WERI-Rb-1 (cell line): ENCODE results near the gene PLEKHJ1.

ENCODE experiments used
- DNase-seq: peaks from one replicate; pipeline ENCODE4 v3.0.0-alpha.2; 2020
- H3K27ac ChIP-seq: fragments of 250-450 bp; sonication (Bioruptor Pico); 2 replicates; pipeline ENCODE4 v1.5.1; 2020; ENCODE audit warnings: mild to moderate bottlenecking, moderate library complexity
- H3K27me3 ChIP-seq: fragments of 250-450 bp; sonication (Bioruptor Pico); 2 replicates; pipeline ENCODE4 v1.5.1; 2021; ENCODE audit warnings: mild to moderate bottlenecking, low read depth, moderate library complexity; ENCODE audit not compliant: insufficient read depth, severe bottlenecking
- H3K36me3 ChIP-seq: fragments of 250-450 bp; sonication (Bioruptor Pico); 2 replicates; pipeline ENCODE4 v1.5.1; 2020; ENCODE audit warnings: mild to moderate bottlenecking, moderate library complexity
- H3K4me3 ChIP-seq: 2 replicates; pipeline ENCODE4 v1.5.1; 2011; ENCODE audit warnings: low read depth, mild to moderate bottlenecking, control low read depth, low read length
- H3K9me3 ChIP-seq: fragments of 250-450 bp; sonication (Bioruptor Pico); 2 replicates; pipeline ENCODE4 v1.5.1; 2021; ENCODE audit warnings: mild to moderate bottlenecking, moderate library complexity; ENCODE audit not compliant: severe bottlenecking
- CTCF ChIP-seq: IDR thresholded peaks from 2 replicates; pipeline ENCODE4 v1.5.1; 2011; ENCODE audit warnings: low read depth, mild to moderate bottlenecking, control low read depth, inconsistent platforms, low read length

Gene PLEKHJ1

GRCh38 chr19:2189880-2190279 lies 46.2 kb downstream of the PLEKHJ1 start:
- peaks cover 79% of the 10 kb centered on the region for H3K36me3 ChIP-seq
- TF ChIP-seq CTCF, result no peak
- no peak overlapping the region for H3K27ac ChIP-seq
- no peaks in the 10 kb centered on the region for H3K27me3 ChIP-seq
- H3K4me3 ChIP-seq, result no peak overlapping the region
- H3K9me3 ChIP-seq, result no peaks in the 10 kb centered on the region
- no peak for DNase-seq

- DNase-seq, result no peak
- no peak overlapping the region for H3K4me3 ChIP-seq
- TF ChIP-seq CTCF, result no peak
- H3K36me3 ChIP-seq, result peaks cover 78% of the 10 kb centered on the region
- no peaks in the 10 kb centered on the region for H3K9me3 ChIP-seq
- no peak overlapping the region for H3K27ac ChIP-seq
- no peaks in the 10 kb centered on the region for H3K27me3 ChIP-seq
Observed at GRCh38 chr19:2188708-2189385, 47.3 kb downstream of the PLEKHJ1 start.

GRCh38 chr19:2187159-2187558 lies 49.0 kb downstream of the PLEKHJ1 start:
- Histone ChIP-seq H3K4me3 (no peak overlapping the region), H3K9me3 (no peaks in the 10 kb centered on the region), H3K27ac (no peak overlapping the region), H3K27me3 (no peaks in the 10 kb centered on the region), H3K36me3 (peaks cover 75% of the 10 kb centered on the region)
- TF ChIP-seq CTCF, result no peak
- DNase-seq, result no peak

- H3K27me3 ChIP-seq, result no peaks in the 10 kb centered on the region
- no peak for DNase-seq
- no peaks in the 10 kb centered on the region for H3K9me3 ChIP-seq
- H3K27ac ChIP-seq, result no peak overlapping the region
- no peak for TF ChIP-seq CTCF
- H3K36me3 ChIP-seq, result peaks cover 71% of the 10 kb centered on the region
- H3K4me3 ChIP-seq, result no peak overlapping the region
Observed at GRCh38 chr19:2186071-2186846, 49.9 kb downstream of the PLEKHJ1 start.

- H3K27ac ChIP-seq, result no peak overlapping the region
Observed at GRCh38 chr19:2185734-2186070, 50.4 kb downstream of the PLEKHJ1 start.

More at GRCh38 chr19:2185734-2186070, 50.4 kb downstream of the PLEKHJ1 start:
- no peak for TF ChIP-seq CTCF
- Histone ChIP-seq H3K9me3 (no peaks in the 10 kb centered on the region), H3K4me3 (no peak overlapping the region), H3K27me3 (no peaks in the 10 kb centered on the region), H3K36me3 (peaks cover 70% of the 10 kb centered on the region)
- no peak for DNase-seq
